ENCODE results near the gene TMEM205. TPM values are rescaled to one million over a fixed set of nuclear protein-coding genes. Genes with fewer than 3 reads are reported as not detected.
"Not testable (repeated sequence)": the region's sequence is repeated elsewhere in the genome, so short reads cannot be mapped to it uniquely, and the experiment has no call there.

The TMEM205 gene
- total RNA-seq, 4 donors from 2014 or later, result 80.1 to 173 (median 129) TPM

- no peaks in the 10 kb centered on the region for H3K27me3 ChIP-seq
- peaks cover 6 to 44% (median 13%) of the 10 kb centered on the region in 3 donors for H3K36me3 ChIP-seq
- peaks cover 26 to 52% (median 41%) of the 10 kb centered on the region in 3 donors for H3K4me1 ChIP-seq
- WGBS, 2 donors, result 1 to 2% methylated on average over 8 to 10 of the region's 10 CpGs
- DNase-seq, result peak; percentile 25
- H3K9me3 ChIP-seq, result no peaks in the 10 kb centered on the region
- TF ChIP-seq POLR2A (IDR thresholded peaks at IDR 0.05) (no peak), CTCF (IDR thresholded peaks at IDR 0.05) (no peak)
- intact Hi-C loops (cut with DNase I), result no loop called here
- H3K4me3 ChIP-seq, result peak overlapping the region in 2 of 4 donors; percentile 15 to 33
- peak overlapping the region; percentile 78 to 89 (median 86) for H3K27ac ChIP-seq
Measured at GRCh38 chr19:11324079-11324661, 21.9 kb downstream of the TMEM205 start.

GRCh38 chr19:11323601-11324078 lies 22.4 kb downstream of the TMEM205 start:
- TF ChIP-seq POLR2A (IDR thresholded peaks at IDR 0.05), result no peak
- TF ChIP-seq CTCF (IDR thresholded peaks at IDR 0.05), result no peak
- no peaks in the 10 kb centered on the region for H3K9me3 ChIP-seq
- no peak for DNase-seq
- peaks cover 26 to 57% (median 45%) of the 10 kb centered on the region in 3 donors for H3K4me1 ChIP-seq
- peak overlapping the region in 1 of 4 donors; percentile 33 for H3K4me3 ChIP-seq
- 43 to 52% methylated on average over 5 of the region's 5 CpGs for WGBS, 2 donors
- no peaks in the 10 kb centered on the region for H3K27me3 ChIP-seq
- peaks cover 6 to 38% (median 8%) of the 10 kb centered on the region in 3 donors for H3K36me3 ChIP-seq
- H3K27ac ChIP-seq, result peak overlapping the region; percentile 78 to 89 (median 86)
- intact Hi-C loops (cut with DNase I), result no loop called here

- H3K9me3 ChIP-seq, result no peaks in the 10 kb centered on the region
- no peak for TF ChIP-seq POLR2A (IDR thresholded peaks at IDR 0.05)
- no peak for TF ChIP-seq CTCF (IDR thresholded peaks at IDR 0.05)
- intact Hi-C loops (cut with DNase I), result no loop called here
- DNase-seq, result no peak
- H3K27ac ChIP-seq, result peak overlapping the region; percentile 18 to 86 (median 56)
- WGBS, 2 donors, result 37 to 46% methylated on average over 7 of the region's 7 CpGs
- H3K36me3 ChIP-seq, result peaks cover 0 to 27% (median 6%) of the 10 kb centered on the region in 3 donors
- no peaks in the 10 kb centered on the region for H3K27me3 ChIP-seq
- peaks cover 29 to 69% (median 45%) of the 10 kb centered on the region in 3 donors for H3K4me1 ChIP-seq
- H3K4me3 ChIP-seq, result no peak overlapping the region
Measured at GRCh38 chr19:11322269-11323024, 23.6 kb downstream of the TMEM205 start.

GRCh38 chr19:11321191-11322126 lies 24.6 kb downstream of the TMEM205 start:
- H3K36me3 ChIP-seq, result peaks cover 0 to 17% (median 2%) of the 10 kb centered on the region in 3 donors
- H3K27me3 ChIP-seq, result no peaks in the 10 kb centered on the region
- intact Hi-C loops (cut with DNase I), result no loop called here
- H3K27ac ChIP-seq, result peak overlapping the region in 2 of 4 donors; percentile 39 to 86
- TF ChIP-seq POLR2A (IDR thresholded peaks at IDR 0.05) (no peak), CTCF (IDR thresholded peaks at IDR 0.05) (peak in 1 of 6 experiments; percentile 41)
- peaks cover 29 to 72% (median 45%) of the 10 kb centered on the region in 3 donors for H3K4me1 ChIP-seq
- no peaks in the 10 kb centered on the region for H3K9me3 ChIP-seq
- H3K4me3 ChIP-seq, result no peak overlapping the region
- 72 to 77% methylated on average over 14 of the region's 14 CpGs for WGBS, 2 donors
- no peak for DNase-seq

- Histone ChIP-seq H3K4me1 (peaks cover 27 to 69% (median 43%) of the 10 kb centered on the region in 3 donors), H3K27ac (peak overlapping the region in 1 of 4 donors; percentile 62)
- H3K4me3 ChIP-seq; intact Hi-C loops (cut with DNase I); H3K36me3 ChIP-seq; H3K9me3 ChIP-seq; DNase-seq; H3K27me3 ChIP-seq: not testable (repeated sequence)
- WGBS, 2 donors, result 61 to 70% methylated on average over 8 to 9 of the region's 9 CpGs
Measured at GRCh38 chr19:11320278-11320995, 25.6 kb downstream of the TMEM205 start.
